ENCODE results near the gene ANGPTL2. TPM values are rescaled to one million over a fixed set of nuclear protein-coding genes. Genes with fewer than 3 reads are reported as not detected.

ANGPTL2 gene
- total RNA-seq, 2 experiments from 2014 or later = not detected

DNA sequence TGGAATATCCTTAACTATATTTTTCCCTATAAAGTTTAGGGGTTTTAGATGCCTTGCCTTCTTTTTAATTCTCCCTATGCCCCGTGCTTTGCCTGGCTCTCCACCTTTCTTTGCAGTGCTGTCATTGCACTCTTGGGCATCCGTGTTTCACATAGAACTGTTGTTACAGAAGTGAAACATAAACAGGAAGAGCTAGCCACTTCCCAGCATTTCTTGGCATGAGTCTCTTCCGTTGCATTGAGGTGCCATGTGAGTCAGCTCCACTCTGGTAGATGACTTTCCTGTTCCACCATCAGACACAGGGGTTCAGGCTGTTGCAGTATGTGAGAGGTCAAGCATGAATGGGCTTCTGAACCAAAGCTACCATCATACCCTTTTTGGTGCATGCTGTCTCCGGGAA, 73.4 kb downstream of the ANGPTL2 start:
- intact Hi-C loops (cut with micrococcal nuclease) = no loop called here
- peaks cover 19% of the 10 kb centered on the region for H3K4me1 Mint-ChIP-seq (ENCODE audit: low read depth)
- ChIA-PET CTCF (interaction anchor here (1.2 to 1.4 kb wide), 3 partner anchors 62 to 108 kb away, joined by 3 to 5 read pairs (median 4); no protein-coding TSS in a partner anchor), POLR2A (interaction anchor here (0.6 to 1.3 kb wide), 5 partner anchors 9 to 83 kb away, joined by 3 to 4 read pairs (median 3); no protein-coding TSS in a partner anchor)
- peaks cover 2% of the 10 kb centered on the region for H3K27me3 Mint-ChIP-seq
- H3K36me3 Mint-ChIP-seq (ENCODE audit: low read depth) = peaks cover 3% of the 10 kb centered on the region
- H3K9me3 Mint-ChIP-seq = no peaks in the 10 kb centered on the region
- TF ChIP-seq CTCF (IDR thresholded peaks at IDR 0.05) = no peak
- H3K4me3 Mint-ChIP-seq = no peak overlapping the region
- peak; percentile 97 for ATAC-seq
- peak; percentile 51 for DNase-seq
- H3K27ac Mint-ChIP-seq = no peak overlapping the region

DNA sequence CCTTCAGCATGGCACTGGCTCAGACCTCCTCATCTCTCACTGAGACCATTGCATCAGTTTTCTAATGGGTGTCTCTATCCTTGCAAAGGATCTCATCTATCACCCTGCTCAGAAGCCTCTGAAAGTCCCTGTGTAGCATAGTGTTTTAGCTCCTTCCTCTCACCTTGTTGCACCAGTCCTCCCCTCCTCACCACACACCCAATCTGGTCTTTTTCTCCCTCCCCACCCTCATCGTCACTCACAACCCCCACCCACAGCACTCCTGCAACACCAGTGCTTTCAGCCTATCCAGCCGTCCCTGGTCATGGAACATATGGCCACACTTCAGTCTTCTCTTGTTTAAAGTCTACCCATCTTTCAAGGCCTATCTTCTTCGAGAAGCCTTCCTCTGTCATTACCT, 74.5 kb downstream of the ANGPTL2 start:
- Mint-ChIP-seq H3K9me3 (no peaks in the 10 kb centered on the region), H3K27me3 (peaks cover 2% of the 10 kb centered on the region), H3K36me3 (ENCODE audit: low read depth) (no peaks in the 10 kb centered on the region), H3K4me3 (no peak overlapping the region), H3K4me1 (ENCODE audit: low read depth) (peaks cover 19% of the 10 kb centered on the region), H3K27ac (no peak overlapping the region)
- ATAC-seq (no peak), DNase-seq (no peak)
- ChIA-PET CTCF (no interaction called here), POLR2A (interaction anchor here (1.0 kb wide), 2 partner anchors 11 to 40 kb away, joined by 3 read pairs; no protein-coding TSS in a partner anchor)
- intact Hi-C loops (cut with micrococcal nuclease) = no loop called here
- TF ChIP-seq CTCF (IDR thresholded peaks at IDR 0.05) = no peak

DNA sequence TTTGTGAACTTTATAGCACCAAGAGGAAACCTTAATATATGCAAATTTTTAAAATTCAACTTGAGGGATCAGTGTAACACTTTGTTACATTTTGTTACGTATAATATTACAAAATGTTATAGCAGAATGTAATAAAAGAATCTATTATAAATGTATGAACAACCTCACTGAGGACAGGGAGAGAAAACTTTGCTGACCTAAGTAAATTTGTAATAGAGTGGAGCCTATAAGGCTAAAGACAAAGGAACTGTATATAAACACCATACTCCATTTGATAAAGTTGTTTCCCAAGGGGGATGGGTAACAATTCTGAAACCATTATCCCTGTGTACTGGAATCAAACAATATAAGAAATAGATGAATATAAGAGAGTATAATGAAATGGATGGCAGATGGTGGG, 77.3 kb downstream of the ANGPTL2 start:
- intact Hi-C loops (cut with micrococcal nuclease) = no loop called here

GRCh38 chr9:127039492-127039891, 82.9 kb downstream of the ANGPTL2 start:
- CTCF ChIA-PET = no interaction called here
- H3K27ac Mint-ChIP-seq = no peak overlapping the region
- POLR2A ChIA-PET = interaction anchor here (0.6 kb wide), 1 partner anchor 9 kb away, joined by 4 read pairs; no protein-coding TSS in a partner anchor
- no peak overlapping the region for H3K4me3 Mint-ChIP-seq
- H3K36me3 Mint-ChIP-seq (ENCODE audit: low read depth) = no peaks in the 10 kb centered on the region
- ATAC-seq = no peak
- no peaks in the 10 kb centered on the region for H3K9me3 Mint-ChIP-seq
- H3K4me1 Mint-ChIP-seq (ENCODE audit: low read depth) = no peaks in the 10 kb centered on the region
- H3K27me3 Mint-ChIP-seq = peaks cover 4% of the 10 kb centered on the region
- TF ChIP-seq CTCF (IDR thresholded peaks at IDR 0.05) = no peak
- no peak for DNase-seq
- intact Hi-C loops (cut with micrococcal nuclease) = no loop called here

More for the DNA sequence above, 77.3 kb downstream of the ANGPTL2 start:
- no peak for TF ChIP-seq CTCF (IDR thresholded peaks at IDR 0.05)
- ChIA-PET POLR2A (no interaction called here), CTCF (no interaction called here)
- H3K9me3 Mint-ChIP-seq = no peaks in the 10 kb centered on the region
- H3K4me3 Mint-ChIP-seq = no peak overlapping the region
- peaks cover 19% of the 10 kb centered on the region for H3K4me1 Mint-ChIP-seq (ENCODE audit: low read depth)
- no peak overlapping the region for H3K27ac Mint-ChIP-seq
- peaks cover 6% of the 10 kb centered on the region for H3K27me3 Mint-ChIP-seq
- no peaks in the 10 kb centered on the region for H3K36me3 Mint-ChIP-seq (ENCODE audit: low read depth)
- ATAC-seq (no peak), DNase-seq (no peak)

GRCh38 chr9:127038531-127038930, 83.9 kb downstream of the ANGPTL2 start:
- CTCF ChIA-PET = no interaction called here
- Mint-ChIP-seq H3K27me3 (peaks cover 4% of the 10 kb centered on the region), H3K9me3 (no peaks in the 10 kb centered on the region), H3K4me1 (ENCODE audit: low read depth) (no peaks in the 10 kb centered on the region), H3K36me3 (ENCODE audit: low read depth) (no peaks in the 10 kb centered on the region), H3K4me3 (no peak overlapping the region), H3K27ac (no peak overlapping the region)
- DNase-seq = no peak
- TF ChIP-seq CTCF (IDR thresholded peaks at IDR 0.05) = no peak
- POLR2A ChIA-PET = no interaction called here
- intact Hi-C loops (cut with micrococcal nuclease) = no loop called here
- ATAC-seq = no peak

Other genes with a start within 250 kb of the ANGPTL2 start
- gene RALGPS1, start 207.9 kb downstream of the ANGPTL2 start, total RNA-seq = 1 to 10 TPM; 1.9 to 2.2 TPM
- 1 to 10 TPM; 3.8 to 4.2 TPM for gene GARNL3, start 142.1 kb upstream of the ANGPTL2 start, total RNA-seq